Osteocyte (in vitro differentiated cells): ENCODE data around the gene KRT4. TPM values are rescaled to one million over a fixed set of nuclear protein-coding genes. Genes with fewer than 3 reads are reported as not detected.

Experiments
- DNase-seq: peaks from one replicate; pipeline ENCODE4 v3.0.0; 2021; ENCODE audit warnings: mixed read lengths; ENCODE audit not compliant: unreplicated experiment; ENCODE audit errors: extremely low spot score
- H3K27ac Mint-ChIP-seq: one replicate; pipeline ENCODE4 v1.8.0; 2021; ENCODE audit warnings: mild to moderate bottlenecking, mixed read lengths; ENCODE audit not compliant: unreplicated experiment
- H3K27me3 Mint-ChIP-seq: one replicate; pipeline ENCODE4 v1.8.0; 2021; ENCODE audit warnings: mixed read lengths; ENCODE audit not compliant: unreplicated experiment
- H3K36me3 Mint-ChIP-seq: one replicate; pipeline ENCODE4 v1.8.0; 2021; ENCODE audit warnings: mixed read lengths; ENCODE audit not compliant: unreplicated experiment
- H3K4me1 Mint-ChIP-seq: one replicate; pipeline ENCODE4 v1.8.0; 2021; ENCODE audit warnings: mixed read lengths; ENCODE audit not compliant: unreplicated experiment
- H3K4me3 Mint-ChIP-seq: one replicate; pipeline ENCODE4 v1.8.0; 2021; ENCODE audit warnings: mild to moderate bottlenecking, moderate library complexity, mixed read lengths; ENCODE audit not compliant: unreplicated experiment
- H3K9me3 Mint-ChIP-seq: one replicate; pipeline ENCODE4 v1.8.0; 2021; ENCODE audit warnings: mixed read lengths; ENCODE audit not compliant: unreplicated experiment
- total RNA-seq: library from RNA; stranded (reverse); gene quantifications from 2 replicates; pipeline ENCODE4 v1.2.1, GENCODE V29; 2021
- TF ChIP-seq, protein P1 (sequence below): fragments of 200-600 bp; sonication (generic); IDR thresholded peaks from 2 replicates; pipeline ENCODE4 v1.5.0; 2021; ENCODE audit warnings: antibody characterized with exemption, mild to moderate bottlenecking, moderate library complexity

KRT4 gene
- total RNA-seq, 1 donor from 2014 or later = not detected

GRCh38 chr12:52813203-52813819 is 605 bp downstream of the KRT4 start:
- no peaks in the 10 kb centered on the region for H3K36me3 Mint-ChIP-seq
- H3K4me3 Mint-ChIP-seq = no peak overlapping the region
- no peak overlapping the region for H3K27ac Mint-ChIP-seq
- H3K9me3 Mint-ChIP-seq = no peaks in the 10 kb centered on the region
- peaks cover 53% of the 10 kb centered on the region for H3K27me3 Mint-ChIP-seq
- H3K4me1 Mint-ChIP-seq = no peaks in the 10 kb centered on the region
- no peak for DNase-seq
- TF ChIP-seq, protein P1, sequence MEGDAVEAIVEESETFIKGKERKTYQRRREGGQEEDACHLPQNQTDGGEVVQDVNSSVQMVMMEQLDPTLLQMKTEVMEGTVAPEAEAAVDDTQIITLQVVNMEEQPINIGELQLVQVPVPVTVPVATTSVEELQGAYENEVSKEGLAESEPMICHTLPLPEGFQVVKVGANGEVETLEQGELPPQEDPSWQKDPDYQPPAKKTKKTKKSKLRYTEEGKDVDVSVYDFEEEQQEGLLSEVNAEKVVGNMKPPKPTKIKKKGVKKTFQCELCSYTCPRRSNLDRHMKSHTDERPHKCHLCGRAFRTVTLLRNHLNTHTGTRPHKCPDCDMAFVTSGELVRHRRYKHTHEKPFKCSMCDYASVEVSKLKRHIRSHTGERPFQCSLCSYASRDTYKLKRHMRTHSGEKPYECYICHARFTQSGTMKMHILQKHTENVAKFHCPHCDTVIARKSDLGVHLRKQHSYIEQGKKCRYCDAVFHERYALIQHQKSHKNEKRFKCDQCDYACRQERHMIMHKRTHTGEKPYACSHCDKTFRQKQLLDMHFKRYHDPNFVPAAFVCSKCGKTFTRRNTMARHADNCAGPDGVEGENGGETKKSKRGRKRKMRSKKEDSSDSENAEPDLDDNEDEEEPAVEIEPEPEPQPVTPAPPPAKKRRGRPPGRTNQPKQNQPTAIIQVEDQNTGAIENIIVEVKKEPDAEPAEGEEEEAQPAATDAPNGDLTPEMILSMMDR = no peak

DNA sequence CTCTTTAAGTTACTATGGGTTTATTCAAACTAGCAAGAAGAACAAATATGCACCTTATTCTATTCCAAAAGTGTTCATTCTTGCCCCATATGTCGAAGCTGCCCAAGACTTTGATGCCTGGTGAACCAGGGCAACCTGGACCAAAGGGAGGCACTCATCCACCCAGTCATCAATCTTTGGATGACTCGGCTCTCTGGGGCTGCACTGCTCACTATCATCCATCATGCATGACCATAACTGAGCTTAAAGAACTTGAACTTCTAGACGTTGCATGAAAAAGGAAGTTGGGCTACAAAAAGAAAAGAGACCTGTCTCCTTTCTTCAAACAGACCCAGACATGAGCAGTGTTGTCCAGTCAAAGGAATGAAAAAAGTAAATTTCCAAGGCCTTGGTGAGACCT is 1.2 kb downstream of the KRT4 start:
- Mint-ChIP-seq H3K4me3 (no peak overlapping the region), H3K27me3 (peaks cover 54% of the 10 kb centered on the region), H3K4me1 (no peaks in the 10 kb centered on the region), H3K27ac (no peak overlapping the region), H3K36me3 (no peaks in the 10 kb centered on the region), H3K9me3 (no peaks in the 10 kb centered on the region)
- no peak for DNase-seq
- TF ChIP-seq, protein P1 = no peak

- H3K9me3 Mint-ChIP-seq = no peaks in the 10 kb centered on the region
- H3K27ac Mint-ChIP-seq = no peak overlapping the region
- H3K36me3 Mint-ChIP-seq = no peaks in the 10 kb centered on the region
- H3K4me1 Mint-ChIP-seq = no peaks in the 10 kb centered on the region
- peaks cover 52% of the 10 kb centered on the region for H3K27me3 Mint-ChIP-seq
- DNase-seq = no peak
- TF ChIP-seq, protein P1 = no peak
- H3K4me3 Mint-ChIP-seq = no peak overlapping the region
Measured at GRCh38 chr12:52812073-52812400, 1.9 kb downstream of the KRT4 start.

GRCh38 chr12:52811191-52812072 is 2.5 kb downstream of the KRT4 start:
- no peak for DNase-seq
- TF ChIP-seq, protein P1 = no peak
- no peak overlapping the region for H3K27ac Mint-ChIP-seq
- H3K36me3 Mint-ChIP-seq = no peaks in the 10 kb centered on the region
- H3K27me3 Mint-ChIP-seq = peaks cover 54% of the 10 kb centered on the region
- no peak overlapping the region for H3K4me3 Mint-ChIP-seq
- no peaks in the 10 kb centered on the region for H3K4me1 Mint-ChIP-seq
- no peaks in the 10 kb centered on the region for H3K9me3 Mint-ChIP-seq

- TF ChIP-seq, protein P1 = no peak
- H3K4me1 Mint-ChIP-seq = no peaks in the 10 kb centered on the region
- no peak for DNase-seq
- H3K27me3 Mint-ChIP-seq = peaks cover 58% of the 10 kb centered on the region
- no peak overlapping the region for H3K27ac Mint-ChIP-seq
- no peaks in the 10 kb centered on the region for H3K36me3 Mint-ChIP-seq
- no peaks in the 10 kb centered on the region for H3K9me3 Mint-ChIP-seq
- no peak overlapping the region for H3K4me3 Mint-ChIP-seq
Measured at GRCh38 chr12:52810554-52810953, 3.4 kb downstream of the KRT4 start.
